Stimulated activated CD4-positive, alpha-beta T cell treated with anti-CD3 and anti-CD28 coated beads, TNF-alpha, amount 100 ng/mL, for 1 hour (primary cell): ENCODE data around the gene PPIF.

Experiments
- DNase-seq, 3 donors: peaks; one replicate each; pipeline ENCODE4 v3.0.0-alpha.2; 2020; ENCODE audit warnings: low read depth in 3 of 3, low spot score in 1 of 3

PPIF gene

DNA sequence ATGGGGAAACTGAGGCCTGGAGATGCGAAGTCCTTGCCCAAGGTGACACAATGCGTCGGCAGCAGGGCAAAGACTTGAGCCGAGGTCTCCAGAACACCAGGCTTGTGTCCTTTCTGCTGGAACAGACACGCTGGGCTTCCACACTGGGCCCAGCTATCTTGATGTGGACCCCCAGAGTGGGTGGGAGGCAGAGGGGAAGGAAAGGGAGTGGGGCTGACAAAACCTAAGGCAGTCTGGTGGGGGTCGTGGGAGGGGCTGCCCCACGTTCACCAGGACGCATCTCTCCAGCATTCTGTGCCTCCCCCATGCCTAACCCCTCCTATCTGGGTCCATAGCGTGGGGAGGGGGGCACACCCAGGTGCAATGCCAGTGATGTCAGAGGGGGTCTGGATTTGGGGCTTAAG is 38.1 kb downstream of the PPIF start:
- DNase-seq: no peak

- DNase-seq: no peak
Measured at GRCh38 chr10:79385804-79386531, 38.7 kb downstream of the PPIF start.

- DNase-seq: no peak
Measured at GRCh38 chr10:79386637-79387465, 39.6 kb downstream of the PPIF start.

DNA sequence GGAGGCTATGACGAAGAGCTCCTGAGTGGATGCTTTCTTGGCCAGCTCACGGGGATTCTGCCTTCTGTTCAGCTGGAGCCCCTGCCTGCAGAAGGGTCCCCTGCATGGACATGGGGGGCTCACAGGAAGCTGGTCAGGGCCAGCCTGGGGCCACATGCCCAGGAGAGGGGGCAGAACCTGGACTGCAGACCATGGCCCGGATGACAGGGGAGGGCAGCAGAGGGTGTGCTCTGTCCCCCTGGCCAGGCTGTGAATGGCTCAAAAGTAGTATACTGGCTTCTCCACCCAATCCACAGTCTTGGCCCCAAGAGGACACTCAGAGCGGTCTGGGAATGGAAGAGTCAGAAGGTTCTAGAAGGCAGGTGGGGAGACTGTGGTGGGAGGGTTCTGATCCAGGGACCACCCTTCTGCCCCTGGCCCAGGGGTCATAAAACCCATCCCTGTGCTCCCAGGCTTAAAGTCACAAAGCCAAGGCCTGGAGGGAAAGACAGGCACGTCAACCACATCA is 40.3 kb downstream of the PPIF start:
- no peak for DNase-seq

GRCh38 chr10:79387974-79388850 is 40.9 kb downstream of the PPIF start:
- DNase-seq: no peak

DNA sequence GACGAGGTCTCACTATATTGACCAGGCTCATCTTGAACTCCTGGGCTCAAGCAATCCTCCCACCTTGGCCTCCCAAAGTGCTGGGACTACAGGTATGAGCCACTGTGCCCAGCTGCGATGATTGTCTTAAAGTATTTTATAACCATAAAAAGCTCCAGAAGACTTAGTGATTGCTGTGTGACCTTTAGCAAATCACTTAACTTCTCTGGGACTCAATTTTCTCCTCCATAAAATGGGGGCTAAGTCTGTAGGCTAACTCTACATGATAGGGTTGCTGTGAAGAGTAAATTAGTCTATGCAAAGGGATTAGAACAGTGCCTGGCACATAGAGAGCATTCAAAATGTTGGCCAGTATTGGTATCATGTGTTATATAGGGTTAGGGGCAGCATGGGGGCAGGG is 42.8 kb downstream of the PPIF start:
- no peak for DNase-seq

DNA sequence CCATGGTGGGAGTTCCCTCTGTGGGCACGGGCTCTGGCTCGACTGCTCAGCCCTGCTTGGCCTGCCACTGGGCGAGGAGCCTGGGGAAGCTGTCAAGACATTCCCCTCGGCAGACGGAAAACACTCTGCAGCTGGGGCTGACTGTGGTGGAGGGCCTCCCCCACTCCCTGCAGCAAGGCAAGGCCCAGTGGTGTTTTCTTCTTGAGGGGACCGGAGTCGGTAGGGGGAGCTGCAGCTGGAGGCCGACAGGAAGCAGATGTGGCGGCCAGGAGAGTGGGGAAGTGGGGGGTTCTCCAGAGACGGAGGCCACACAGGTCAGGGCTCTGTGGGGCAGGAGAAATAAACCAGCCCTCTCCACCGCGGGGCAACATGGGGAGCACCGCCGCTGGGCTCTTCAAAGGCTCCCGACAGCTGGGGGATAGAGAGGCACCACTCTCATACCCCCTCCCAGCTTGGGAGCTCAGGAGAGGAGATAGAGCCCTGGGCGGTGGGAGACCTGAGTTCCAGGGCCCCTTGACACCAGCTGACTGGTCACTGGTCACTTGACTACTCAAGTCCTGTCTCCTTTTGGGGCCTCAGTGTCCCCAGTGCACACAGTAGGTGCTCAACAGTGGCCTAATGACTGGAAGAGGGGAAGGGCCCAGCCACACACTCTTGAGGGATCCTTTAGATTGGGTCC is 43.4 kb downstream of the PPIF start:
- no peak for DNase-seq

DNA sequence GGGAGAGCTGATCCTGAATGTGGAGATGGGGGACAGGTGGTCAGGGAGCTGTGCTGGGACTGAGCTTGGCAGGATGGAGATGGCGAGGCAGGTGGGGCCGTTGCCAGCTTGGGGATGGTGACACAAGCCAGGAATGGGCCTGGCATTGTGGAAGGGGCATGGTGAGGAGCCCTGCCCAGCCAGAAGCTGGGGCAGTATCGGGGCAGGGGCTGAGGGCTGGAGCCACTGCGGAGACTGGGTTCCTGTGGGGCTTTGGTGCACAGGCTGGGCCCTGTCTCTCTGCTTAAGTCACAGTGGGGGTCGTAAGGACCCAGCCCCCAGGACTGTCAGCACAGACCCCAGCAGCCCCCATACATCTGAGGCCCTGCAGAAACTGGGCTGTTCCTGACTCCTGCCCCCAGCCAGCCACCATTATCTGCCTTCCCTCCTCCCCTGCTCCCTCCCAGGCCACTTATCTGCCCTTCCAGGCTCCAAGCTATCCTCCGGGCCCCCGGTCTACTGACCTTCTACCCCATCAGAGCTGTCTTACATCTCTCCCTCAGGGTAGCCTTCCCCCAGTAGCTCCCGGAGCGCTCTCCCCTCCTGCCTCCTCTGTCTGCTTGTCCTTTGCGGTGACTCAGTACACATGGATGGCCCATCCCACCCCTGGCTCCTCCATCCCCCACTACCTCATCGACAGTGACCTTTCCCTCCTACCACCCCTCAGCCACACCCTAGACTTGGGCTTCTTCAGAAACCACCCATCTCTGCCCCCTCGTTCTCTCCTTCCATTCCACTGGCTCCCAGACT is 44.2 kb downstream of the PPIF start:
- DNase-seq: no peak

DNA sequence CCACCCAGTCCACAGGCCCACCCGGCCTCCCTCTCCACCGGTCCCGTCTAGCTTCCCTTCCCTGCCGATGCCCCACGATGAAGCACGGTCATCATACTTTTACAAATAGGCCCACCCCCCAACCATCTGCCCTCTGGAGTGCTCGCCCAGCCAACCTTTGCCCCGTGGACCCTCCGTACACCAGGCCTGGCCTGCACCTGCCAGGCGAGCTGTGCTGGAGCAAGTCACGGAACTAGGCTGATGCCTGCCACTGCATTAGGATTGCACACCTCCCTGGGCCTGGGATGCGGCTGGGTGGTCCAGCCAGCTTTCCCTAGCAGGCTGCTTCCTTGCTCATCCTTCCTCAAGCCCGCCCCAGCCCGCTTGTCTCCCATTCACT is 44.7 kb downstream of the PPIF start:
- no peak for DNase-seq

DNA sequence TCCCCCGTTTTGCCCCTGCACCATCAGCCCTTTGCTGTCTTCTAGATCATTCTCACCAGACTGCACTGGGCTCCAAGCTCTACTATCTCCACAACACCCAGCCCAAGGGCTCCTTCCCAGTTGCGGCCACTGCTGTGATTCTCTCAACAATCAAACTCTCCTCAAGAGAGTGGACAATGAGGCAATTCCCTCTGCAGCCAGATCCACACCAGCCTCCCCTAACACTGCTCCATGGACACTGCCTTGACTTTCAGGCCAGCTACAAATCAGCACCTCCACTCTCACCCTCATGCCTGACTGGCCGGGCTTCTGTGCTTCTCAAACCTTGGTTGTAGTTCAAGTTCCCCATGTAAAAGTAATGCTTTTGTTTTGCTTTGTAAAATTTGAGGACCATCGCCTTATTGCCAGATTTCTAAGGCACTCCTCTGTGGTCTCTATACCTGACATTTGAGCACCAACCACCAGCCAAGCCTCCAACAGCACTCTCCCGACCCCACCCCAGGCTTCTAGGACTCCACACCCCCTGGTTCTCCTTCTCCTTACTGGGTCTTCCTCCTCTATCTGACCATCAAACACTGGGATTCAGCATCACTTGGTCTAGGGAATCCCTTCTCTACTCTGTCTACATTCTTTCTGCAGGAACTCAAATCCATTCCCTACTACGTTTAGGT is 45.4 kb downstream of the PPIF start:
- no peak for DNase-seq

DNA sequence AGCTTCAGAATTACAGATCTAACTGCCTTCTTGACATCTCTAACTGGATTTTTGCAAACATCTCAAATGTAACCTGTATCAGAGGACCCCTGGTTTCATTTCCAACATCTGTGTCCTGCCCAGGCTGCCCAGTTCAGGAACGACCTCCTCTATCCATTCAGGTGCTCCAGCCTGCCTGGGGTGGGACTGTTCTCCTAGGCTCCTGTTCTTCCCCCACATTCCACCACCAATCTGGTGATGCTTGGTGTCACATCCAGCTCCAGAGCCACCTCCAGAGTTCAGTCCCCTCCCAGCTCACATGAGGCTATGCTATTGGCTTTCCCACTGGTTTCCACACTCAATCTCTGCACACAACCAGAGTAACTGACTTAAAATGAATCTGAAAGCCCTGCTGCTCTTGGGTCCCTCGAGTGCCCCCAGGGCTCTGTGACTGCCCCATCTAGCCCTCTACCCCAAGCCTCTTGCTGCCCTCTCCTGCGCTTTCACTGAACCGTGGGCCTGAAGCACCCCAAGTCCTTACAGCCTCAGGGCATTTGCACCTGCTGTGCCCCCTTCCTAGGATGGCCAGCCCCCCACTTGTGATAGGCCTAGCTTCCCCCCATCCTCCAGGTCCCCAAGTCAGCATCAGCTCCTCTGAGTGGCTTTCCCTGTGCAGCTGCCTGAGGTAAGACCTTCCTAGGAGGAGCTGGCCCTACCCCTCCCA is 46.1 kb downstream of the PPIF start:
- DNase-seq: no peak

DNA sequence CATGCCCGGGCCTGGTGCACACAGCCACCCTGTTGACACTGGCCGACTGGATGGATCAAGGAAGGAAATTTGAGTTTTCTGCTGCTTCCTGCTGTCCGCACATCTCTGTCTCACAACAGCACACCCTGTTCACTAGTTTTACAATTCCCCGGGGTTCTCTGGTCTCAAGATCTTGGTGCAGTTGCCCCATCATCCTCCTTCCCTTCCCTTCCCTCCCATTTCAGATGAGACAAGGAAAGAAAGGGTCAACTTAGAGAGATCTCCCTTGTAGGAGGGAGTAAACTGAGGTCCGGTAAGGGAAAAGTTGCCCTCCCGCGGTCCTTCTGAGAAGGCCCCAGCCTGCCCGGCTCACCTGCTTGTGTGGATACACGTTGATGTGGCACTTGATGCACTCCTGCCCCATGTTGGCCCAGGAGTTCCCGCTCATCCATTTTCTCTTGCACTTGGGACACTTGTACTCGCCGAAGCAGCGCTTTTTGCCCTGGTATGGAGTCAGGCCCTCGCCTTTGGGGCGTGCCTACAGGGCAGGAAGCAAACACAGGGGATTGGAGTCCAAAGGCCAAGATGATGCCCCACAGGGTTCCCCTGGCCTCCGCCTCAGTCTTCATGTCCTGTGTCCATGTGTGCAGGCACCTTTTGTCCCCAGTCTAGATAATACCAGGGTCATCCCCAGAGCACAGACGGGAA is 46.8 kb downstream of the PPIF start:
- DNase-seq: no peak

GRCh38 chr10:79394664-79395063 is 47.4 kb downstream of the PPIF start:
- DNase-seq: no peak

DNA sequence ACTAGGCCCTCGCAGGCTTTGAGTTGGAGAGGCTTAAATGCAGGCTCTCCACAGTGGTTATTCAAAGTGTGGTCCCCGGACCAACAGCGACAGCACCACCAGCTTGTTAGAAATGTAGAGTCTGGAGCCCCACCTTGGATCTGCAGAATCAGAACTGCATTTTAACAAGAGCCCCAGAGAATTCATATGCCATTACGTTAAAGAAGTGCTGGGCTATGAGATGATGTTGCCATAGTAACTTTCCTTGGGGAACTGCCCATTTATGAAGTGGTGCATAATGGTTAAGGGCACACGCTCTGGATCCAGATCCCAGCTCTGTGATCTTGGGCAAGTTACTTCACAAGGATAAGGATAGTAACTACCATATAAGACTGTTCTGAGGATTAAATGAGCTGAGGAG is 49.3 kb downstream of the PPIF start:
- no peak for DNase-seq

DNA sequence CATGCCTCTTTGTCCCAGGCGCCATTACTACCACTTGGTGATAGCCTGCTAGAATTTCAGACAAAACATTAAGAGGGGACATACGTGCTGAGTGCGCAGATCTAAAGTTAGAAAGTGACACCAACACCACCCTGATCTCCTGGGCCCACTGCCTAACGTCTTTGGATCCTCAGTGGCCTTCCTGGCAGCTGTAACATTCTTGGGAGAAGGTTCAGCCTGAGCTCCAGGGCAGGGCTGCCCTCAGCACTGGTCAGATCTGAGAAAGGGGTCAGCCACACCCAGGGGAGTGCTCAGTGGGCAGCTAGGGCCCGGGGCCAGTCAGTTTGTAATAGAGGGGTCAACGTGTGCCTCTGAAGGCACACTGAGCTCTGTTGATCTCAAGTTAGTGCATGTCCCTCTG is 49.8 kb downstream of the PPIF start:
- no peak for DNase-seq

- DNase-seq: no peak
Measured at GRCh38 chr10:79397575-79398303, 50.5 kb downstream of the PPIF start.

GRCh38 chr10:79398642-79399041 is 51.4 kb downstream of the PPIF start:
- DNase-seq: no peak
